Peyer's patch (tissue), 4 donors: ENCODE data around the gene SKAP1. TPM values are rescaled to one million over a fixed set of nuclear protein-coding genes. Genes with fewer than 3 reads are reported as not detected.
A peak's percentile ranks its signal among the peaks of the same experiment; 100 is the strongest.

Source experiments
- DNase-seq, 3 donors: peaks; one replicate each; pipeline ENCODE4 v3.0.0-alpha.2; 2017 to 2019
- H3K27ac ChIP-seq, 4 donors: fragments of 200-600 bp; sonication (generic); one replicate each; pipeline ENCODE4 v1.5.1; 2016 to 2019
- H3K27me3 ChIP-seq, 2 donors: fragments of 200-600 bp; sonication (generic); one replicate each; pipeline ENCODE4 v1.5.1; 2019
- H3K36me3 ChIP-seq, 3 donors: fragments of 200-600 bp; sonication (generic); one replicate each; pipeline ENCODE4 v1.5.1; 2016 to 2019
- H3K4me1 ChIP-seq, 4 donors: fragments of 200-600 bp; sonication (generic); one replicate each; pipeline ENCODE4 v1.5.1; 2016 to 2019
- H3K4me3 ChIP-seq, 4 donors: fragments of 200-600 bp; sonication (generic); 1 replicate in 3 of 4; 2 replicates in 1 of 4; pipeline ENCODE4 v1.5.1; 2016 to 2019; ENCODE audit warnings: mild to moderate bottlenecking in 1 of 4
- H3K9me3 ChIP-seq, 4 donors: fragments of 200-600 bp; sonication (generic); one replicate each; pipeline ENCODE4 v1.5.1; 2016 to 2019; ENCODE audit warnings: mild to moderate bottlenecking in 1 of 4
- POLR2A ChIP-seq, 2 donors: fragments of 450-650 bp; IDR thresholded peaks; one replicate each; pipeline ENCODE4 v1.5.1; 2017; ENCODE audit warnings: antibody characterized with exemption in 2 of 2, mild to moderate bottlenecking in 2 of 2, moderate library complexity in 2 of 2
- total RNA-seq, 4 donors: library from RNA; depleted of rRNA; stranded (reverse); fragments of >200 nt; gene quantifications; one replicate each; pipeline ENCODE4 v1.1.0, GENCODE V29; 2016
- TF ChIP-seq, protein P1 (sequence below), 6 experiments: fragments of 450-650 bp in 4 of 6; fragments of 200-600 bp in 2 of 6; sonication (generic) in 1 of 6; IDR thresholded peaks; one replicate each; pipeline ENCODE4 v1.5.1; 2017 to 2019; ENCODE audit warnings: antibody characterized with exemption in 6 of 6, mild to moderate bottlenecking in 3 of 6, moderate library complexity in 1 of 6

SKAP1 gene
- total RNA-seq, 4 donors from 2014 or later, result 3.1 to 17.3 (median 6.5) TPM

DNA sequence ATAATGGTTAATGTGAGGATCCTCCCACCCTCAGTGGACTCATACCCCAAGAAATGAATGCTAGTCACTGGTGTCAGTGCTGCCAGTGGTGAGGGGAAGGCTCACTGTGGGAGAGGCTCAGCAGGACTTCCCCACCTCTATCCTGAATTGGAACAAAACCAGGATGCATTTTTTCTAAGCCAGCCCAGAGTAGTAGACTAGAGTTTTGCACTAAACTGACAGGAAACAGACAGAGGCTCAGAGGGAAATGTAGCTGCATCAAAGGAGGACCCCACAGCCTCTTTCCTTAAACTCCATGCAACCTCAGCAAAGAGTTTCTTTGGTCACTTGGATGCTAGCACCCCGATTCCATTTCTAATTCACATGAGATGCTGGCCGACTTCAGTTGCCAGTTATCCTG, 10.7 kb upstream of the SKAP1 start:
- Histone ChIP-seq H3K36me3 (no peaks in the 10 kb centered on the region), H3K9me3 (no peaks in the 10 kb centered on the region), H3K27me3 (no peaks in the 10 kb centered on the region), H3K4me3 (no peak overlapping the region), H3K27ac (peak overlapping the region; percentile 13 to 68 (median 51)), H3K4me1 (peaks cover 0 to 15% (median 10%) of the 10 kb centered on the region in 4 donors)
- TF ChIP-seq, protein P1, sequence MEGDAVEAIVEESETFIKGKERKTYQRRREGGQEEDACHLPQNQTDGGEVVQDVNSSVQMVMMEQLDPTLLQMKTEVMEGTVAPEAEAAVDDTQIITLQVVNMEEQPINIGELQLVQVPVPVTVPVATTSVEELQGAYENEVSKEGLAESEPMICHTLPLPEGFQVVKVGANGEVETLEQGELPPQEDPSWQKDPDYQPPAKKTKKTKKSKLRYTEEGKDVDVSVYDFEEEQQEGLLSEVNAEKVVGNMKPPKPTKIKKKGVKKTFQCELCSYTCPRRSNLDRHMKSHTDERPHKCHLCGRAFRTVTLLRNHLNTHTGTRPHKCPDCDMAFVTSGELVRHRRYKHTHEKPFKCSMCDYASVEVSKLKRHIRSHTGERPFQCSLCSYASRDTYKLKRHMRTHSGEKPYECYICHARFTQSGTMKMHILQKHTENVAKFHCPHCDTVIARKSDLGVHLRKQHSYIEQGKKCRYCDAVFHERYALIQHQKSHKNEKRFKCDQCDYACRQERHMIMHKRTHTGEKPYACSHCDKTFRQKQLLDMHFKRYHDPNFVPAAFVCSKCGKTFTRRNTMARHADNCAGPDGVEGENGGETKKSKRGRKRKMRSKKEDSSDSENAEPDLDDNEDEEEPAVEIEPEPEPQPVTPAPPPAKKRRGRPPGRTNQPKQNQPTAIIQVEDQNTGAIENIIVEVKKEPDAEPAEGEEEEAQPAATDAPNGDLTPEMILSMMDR (IDR thresholded peaks at IDR 0.05), result no peak
- no peak for TF ChIP-seq POLR2A (IDR thresholded peaks at IDR 0.05)
- DNase-seq, result no peak

DNA sequence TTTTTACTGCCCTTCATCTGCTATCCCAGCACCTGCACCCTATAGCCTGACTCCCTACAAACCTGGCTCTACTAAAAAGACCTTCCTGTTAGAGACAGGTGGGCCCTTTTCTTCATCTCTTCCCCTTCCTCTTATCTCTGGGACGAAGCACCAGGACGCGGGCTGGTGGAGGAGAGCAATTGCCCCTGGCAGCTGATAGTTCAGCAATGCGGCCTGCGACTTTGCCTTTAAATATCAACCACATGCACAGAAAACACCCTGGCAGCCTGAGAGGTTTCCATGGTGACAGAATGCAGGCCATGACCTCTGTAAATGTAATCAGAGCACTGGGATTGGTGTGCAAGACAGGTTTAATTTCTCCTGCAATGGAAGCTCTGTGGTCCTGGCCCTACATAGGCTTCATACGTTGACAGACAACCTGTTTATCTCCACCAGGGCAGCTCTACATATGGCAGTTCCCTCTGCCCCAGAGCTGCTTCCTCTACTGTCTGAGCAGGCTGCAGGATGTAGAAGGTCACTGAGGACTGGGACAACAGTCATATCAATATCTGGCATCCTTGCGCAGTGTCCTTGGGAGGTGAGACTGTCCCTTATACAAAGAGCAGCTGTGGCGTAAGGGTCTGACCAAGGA, 10.0 kb upstream of the SKAP1 start:
- Histone ChIP-seq H3K9me3 (no peaks in the 10 kb centered on the region), H3K4me3 (no peak overlapping the region), H3K36me3 (no peaks in the 10 kb centered on the region), H3K27me3 (no peaks in the 10 kb centered on the region), H3K27ac (peak overlapping the region in 3 of 4 donors; percentile 13 to 68 (median 59)), H3K4me1 (peaks cover 0 to 15% (median 10%) of the 10 kb centered on the region in 4 donors)
- peak in 2 of 3 donors; percentile 32 to 60 for DNase-seq
- TF ChIP-seq, protein P1 (IDR thresholded peaks at IDR 0.05), result no peak
- no peak for TF ChIP-seq POLR2A (IDR thresholded peaks at IDR 0.05)

DNA sequence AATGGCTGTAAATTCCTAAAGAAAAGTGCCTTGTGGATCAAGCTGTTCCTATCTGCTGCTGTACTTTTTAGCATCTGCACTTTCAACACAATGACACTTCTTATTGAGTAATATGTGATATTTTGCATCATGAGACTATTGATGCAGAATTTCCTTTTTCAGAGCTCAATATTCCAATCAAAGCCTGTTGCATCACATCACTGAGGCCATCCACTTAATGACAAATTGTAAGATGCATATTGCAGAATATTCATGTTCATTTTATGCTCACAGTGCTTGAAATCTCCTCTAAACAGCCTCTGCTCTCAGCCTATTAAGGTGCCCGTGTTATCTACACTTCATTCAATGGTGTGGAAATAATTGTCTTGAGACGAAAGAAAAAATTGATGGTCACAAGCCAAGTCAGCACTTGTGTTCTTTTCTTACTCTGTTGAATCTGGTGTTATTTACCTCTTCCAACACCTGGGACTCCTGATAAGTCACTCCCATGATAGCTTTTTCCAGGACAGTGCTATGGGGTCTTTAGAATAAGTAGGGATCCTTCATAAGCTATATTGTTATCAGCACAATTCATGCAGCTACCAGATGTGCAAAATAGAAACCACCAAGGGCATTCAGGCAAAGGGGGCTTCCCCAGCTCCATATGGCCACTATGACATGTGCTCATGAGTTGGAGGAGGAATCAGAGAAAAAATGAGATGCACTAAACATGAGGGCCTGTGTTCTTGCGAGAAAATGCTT, 9.3 kb upstream of the SKAP1 start:
- H3K27ac ChIP-seq, result peak overlapping the region in 3 of 4 donors; percentile 13 to 68 (median 59)
- H3K4me1 ChIP-seq, result peaks cover 0 to 15% (median 10%) of the 10 kb centered on the region in 4 donors
- DNase-seq, result no peak
- no peaks in the 10 kb centered on the region for H3K9me3 ChIP-seq
- H3K27me3 ChIP-seq, result no peaks in the 10 kb centered on the region
- H3K36me3 ChIP-seq, result no peaks in the 10 kb centered on the region
- TF ChIP-seq, protein P1 (IDR thresholded peaks at IDR 0.05), result no peak
- no peak for TF ChIP-seq POLR2A (IDR thresholded peaks at IDR 0.05)
- no peak overlapping the region for H3K4me3 ChIP-seq

DNA sequence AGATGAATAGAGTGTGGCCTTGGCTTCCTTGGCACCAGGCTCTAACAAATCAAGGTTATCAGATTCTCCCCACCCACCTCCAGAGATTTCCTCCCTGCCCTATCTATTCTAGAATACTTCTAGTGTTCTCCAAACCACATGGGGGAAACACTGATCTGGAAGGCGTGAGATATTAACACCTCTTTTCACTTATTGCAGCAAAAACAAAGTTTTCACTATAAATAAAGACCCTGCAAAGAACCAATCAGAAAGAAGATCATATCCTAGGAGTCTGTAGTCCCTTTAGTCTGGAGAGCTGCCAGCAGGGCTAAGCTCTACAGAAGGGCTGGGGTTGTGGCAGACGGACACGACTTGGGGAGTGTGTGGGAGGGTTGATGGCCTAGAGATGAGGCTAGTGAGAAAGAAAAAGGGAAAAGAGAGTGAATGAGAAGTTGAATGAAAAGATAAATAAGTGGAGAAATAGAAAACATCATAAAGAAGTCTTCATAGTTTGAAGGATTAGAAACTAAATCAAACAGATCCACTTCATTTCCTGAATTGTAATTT, 8.6 kb upstream of the SKAP1 start:
- DNase-seq, result no peak
- H3K4me3 ChIP-seq, result no peak overlapping the region
- H3K27me3 ChIP-seq, result no peaks in the 10 kb centered on the region
- H3K4me1 ChIP-seq, result peaks cover 0 to 15% (median 10%) of the 10 kb centered on the region in 4 donors
- TF ChIP-seq POLR2A (IDR thresholded peaks at IDR 0.05), result no peak
- TF ChIP-seq, protein P1 (IDR thresholded peaks at IDR 0.05), result no peak
- H3K9me3 ChIP-seq, result no peaks in the 10 kb centered on the region
- H3K36me3 ChIP-seq, result no peaks in the 10 kb centered on the region
- no peak overlapping the region for H3K27ac ChIP-seq

DNA sequence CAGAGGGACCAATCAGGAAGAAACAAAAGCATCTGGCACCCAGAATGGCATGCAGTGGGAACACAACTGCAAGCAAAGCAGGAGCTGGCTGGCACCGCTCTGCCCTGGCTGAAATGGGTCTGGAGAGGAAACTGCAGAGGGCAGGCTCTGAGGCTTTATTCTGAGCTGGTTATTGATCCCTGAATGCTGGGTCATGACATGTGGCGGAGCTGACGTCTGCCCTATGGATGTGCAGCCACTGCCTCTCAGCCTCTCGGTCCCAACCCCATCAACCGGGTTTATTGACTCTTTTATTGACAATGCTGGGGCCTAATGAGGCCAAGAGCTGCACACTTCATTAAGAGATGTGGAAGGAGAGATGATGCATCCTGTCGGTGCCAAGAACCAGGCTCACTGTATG, 3.9 kb upstream of the SKAP1 start:
- H3K4me3 ChIP-seq, result no peak overlapping the region
- peaks cover 0 to 6% (median 2%) of the 10 kb centered on the region in 4 donors for H3K4me1 ChIP-seq
- TF ChIP-seq, protein P1 (IDR thresholded peaks at IDR 0.05), result no peak
- no peak for TF ChIP-seq POLR2A (IDR thresholded peaks at IDR 0.05)
- H3K9me3 ChIP-seq, result no peaks in the 10 kb centered on the region
- no peaks in the 10 kb centered on the region for H3K36me3 ChIP-seq
- no peak for DNase-seq
- H3K27ac ChIP-seq, result no peak overlapping the region
- H3K27me3 ChIP-seq, result no peaks in the 10 kb centered on the region
